IPS-18a (cell line): ENCODE data around the gene UNC119.

Experiments
- H3K27ac ChIP-seq: one replicate; pipeline ENCODE4 v1.5.1; 2013; ENCODE audit warnings: low read length
- H3K27me3 ChIP-seq: one replicate; pipeline ENCODE4 v1.6.1; 2013; ENCODE audit warnings: mild to moderate bottlenecking, low read length; ENCODE audit not compliant: control insufficient read depth, insufficient read depth
- H3K36me3 ChIP-seq: one replicate; pipeline ENCODE4 v1.6.1; 2013; ENCODE audit warnings: low read depth, low read length; ENCODE audit not compliant: control insufficient read depth
- H3K4me1 ChIP-seq: one replicate; pipeline ENCODE4 v1.6.1; 2013; ENCODE audit warnings: low read depth, low read length; ENCODE audit not compliant: control insufficient read depth
- H3K4me3 ChIP-seq: one replicate; pipeline ENCODE4 v1.5.1; 2013; ENCODE audit warnings: low read length
- H3K9ac ChIP-seq: one replicate; pipeline ENCODE4 v1.6.1; 2013; ENCODE audit warnings: mild to moderate bottlenecking, low read length, moderate library complexity
- H3K9me3 ChIP-seq: one replicate; pipeline ENCODE4 v1.6.1; 2013; ENCODE audit warnings: low read depth, low read length; ENCODE audit not compliant: control insufficient read depth

Gene UNC119

DNA sequence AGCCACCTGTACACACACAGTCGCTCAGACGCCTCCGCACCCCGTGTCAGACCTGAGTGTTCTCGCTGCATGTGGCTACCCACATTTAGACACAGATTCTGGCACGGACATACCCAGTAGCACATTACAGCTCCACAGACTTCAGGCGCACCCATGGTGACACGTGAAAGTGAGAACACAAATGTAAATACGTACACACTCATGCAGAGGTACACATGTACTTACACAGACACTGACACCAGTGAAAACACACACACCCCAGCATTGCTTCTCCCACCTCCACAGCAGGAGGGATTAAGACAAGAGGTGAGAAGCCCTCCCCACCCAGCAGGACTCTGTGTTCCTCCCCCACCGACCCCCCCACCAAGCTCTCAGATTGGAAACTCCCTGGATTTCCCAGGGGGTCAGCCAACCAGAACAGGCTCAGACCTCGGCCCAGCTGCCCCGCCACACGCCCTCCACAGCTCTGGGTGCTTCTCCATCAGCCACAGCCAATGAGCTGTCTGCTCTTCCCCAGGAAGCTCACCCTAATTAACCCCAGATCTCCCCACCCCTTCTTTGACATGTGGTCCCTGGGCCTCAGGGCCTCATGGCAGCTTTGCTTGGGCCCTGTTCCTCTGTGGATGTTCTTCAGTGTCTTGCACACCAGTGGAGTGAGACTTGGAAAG lies 51.6 kb downstream of the UNC119 start:
- H3K9ac ChIP-seq: no peak overlapping the region

DNA sequence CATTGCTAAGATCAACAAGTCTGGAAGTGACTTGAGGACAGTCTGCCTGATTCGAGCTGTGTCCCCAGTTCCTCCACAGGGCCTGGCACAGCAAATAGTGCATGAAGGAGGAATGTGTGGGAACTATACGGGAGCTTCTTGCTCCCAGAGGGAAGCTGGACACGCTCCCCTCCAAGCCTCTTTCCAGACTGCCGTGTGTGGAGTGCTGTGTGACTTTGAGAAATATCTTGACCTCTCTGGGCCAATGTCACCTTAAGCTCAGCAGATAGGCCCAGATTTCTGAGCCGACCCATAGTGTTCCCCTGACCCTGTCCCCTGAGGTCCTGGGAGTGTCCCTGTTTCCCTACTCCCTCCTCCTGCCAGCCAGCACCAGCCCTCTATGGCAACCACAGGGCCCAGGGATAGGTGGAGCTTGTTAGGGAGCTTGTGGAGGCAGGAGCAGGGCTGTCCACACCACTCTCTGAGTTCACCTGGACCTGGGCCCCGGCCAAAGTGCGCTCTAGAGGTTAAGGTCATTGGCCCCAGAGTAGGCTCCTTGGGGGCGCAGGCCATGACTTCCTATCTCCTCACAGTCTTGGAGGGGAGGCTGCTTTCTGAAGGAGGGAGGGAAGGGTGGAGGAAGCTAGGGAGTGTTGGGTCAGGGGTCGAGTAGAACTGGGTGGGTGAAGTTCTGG lies 52.6 kb downstream of the UNC119 start:
- no peaks in the 10 kb centered on the region for H3K9me3 ChIP-seq
- H3K9ac ChIP-seq: no peak overlapping the region
- no peaks in the 10 kb centered on the region for H3K27me3 ChIP-seq
- H3K4me3 ChIP-seq: no peak overlapping the region
- H3K36me3 ChIP-seq: no peaks in the 10 kb centered on the region
- H3K27ac ChIP-seq: no peak overlapping the region
- H3K4me1 ChIP-seq: peaks cover 14% of the 10 kb centered on the region

More for the DNA sequence above, 51.6 kb downstream of the UNC119 start:
- no peak overlapping the region for H3K4me3 ChIP-seq
- H3K9me3 ChIP-seq: no peaks in the 10 kb centered on the region
- H3K27ac ChIP-seq: no peak overlapping the region
- no peaks in the 10 kb centered on the region for H3K36me3 ChIP-seq
- peaks cover 14% of the 10 kb centered on the region for H3K4me1 ChIP-seq
- H3K27me3 ChIP-seq: no peaks in the 10 kb centered on the region

DNA sequence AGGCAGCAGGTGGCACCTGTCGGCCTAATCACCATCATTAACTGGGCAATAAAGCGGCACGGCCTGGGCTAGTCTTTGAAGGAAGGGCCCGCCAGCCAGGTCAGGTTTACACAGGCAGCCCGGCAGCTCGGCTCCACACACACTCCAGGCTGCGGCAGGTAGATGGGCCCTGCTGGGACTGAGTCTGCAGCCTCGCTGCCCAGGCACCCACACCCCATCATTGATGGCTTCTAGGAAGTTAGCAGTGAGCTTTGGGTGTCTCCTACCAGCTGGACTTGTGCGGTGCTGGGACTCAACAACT lies 53.1 kb downstream of the UNC119 start:
- Histone ChIP-seq H3K4me3 (no peak overlapping the region), H3K27me3 (no peaks in the 10 kb centered on the region), H3K9me3 (no peaks in the 10 kb centered on the region), H3K36me3 (no peaks in the 10 kb centered on the region), H3K4me1 (peaks cover 14% of the 10 kb centered on the region), H3K9ac (no peak overlapping the region), H3K27ac (no peak overlapping the region)

DNA sequence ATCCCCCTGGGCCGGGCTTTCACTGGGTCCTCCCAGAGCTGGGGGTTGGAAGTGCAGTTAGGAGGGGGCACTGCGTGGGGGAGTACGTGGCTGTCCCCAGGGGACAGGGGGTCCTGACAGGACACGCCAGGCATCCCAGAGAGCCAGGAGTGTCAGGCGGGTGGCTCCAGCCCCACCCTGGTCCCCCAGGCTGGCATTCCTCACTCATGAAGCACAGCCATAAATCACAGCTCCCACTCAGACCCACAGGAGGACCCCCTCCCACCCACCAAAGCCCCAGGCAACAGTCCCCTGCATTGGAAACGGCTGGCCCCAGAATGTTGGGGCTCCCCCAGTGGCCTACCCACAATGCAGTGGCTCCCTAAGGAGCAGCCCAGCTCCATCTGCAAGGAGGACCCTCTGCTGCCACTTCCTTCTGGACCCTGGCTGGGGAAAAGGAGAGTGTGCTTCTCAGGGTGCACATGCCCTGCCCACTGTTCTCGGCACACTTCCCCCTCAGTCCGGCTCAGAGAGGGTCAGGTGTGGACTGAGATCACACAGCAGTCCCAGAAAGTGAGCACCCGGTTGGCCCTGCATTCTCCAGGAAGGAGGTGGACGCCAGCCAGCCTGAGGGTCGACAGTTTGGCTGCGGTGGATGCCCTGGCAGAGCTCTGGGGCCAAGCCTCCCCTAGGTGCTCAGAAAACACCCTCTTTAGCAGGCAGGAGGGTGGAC lies 53.6 kb downstream of the UNC119 start:
- Histone ChIP-seq H3K9me3 (no peaks in the 10 kb centered on the region), H3K9ac (no peak overlapping the region), H3K4me1 (peaks cover 14% of the 10 kb centered on the region)

DNA sequence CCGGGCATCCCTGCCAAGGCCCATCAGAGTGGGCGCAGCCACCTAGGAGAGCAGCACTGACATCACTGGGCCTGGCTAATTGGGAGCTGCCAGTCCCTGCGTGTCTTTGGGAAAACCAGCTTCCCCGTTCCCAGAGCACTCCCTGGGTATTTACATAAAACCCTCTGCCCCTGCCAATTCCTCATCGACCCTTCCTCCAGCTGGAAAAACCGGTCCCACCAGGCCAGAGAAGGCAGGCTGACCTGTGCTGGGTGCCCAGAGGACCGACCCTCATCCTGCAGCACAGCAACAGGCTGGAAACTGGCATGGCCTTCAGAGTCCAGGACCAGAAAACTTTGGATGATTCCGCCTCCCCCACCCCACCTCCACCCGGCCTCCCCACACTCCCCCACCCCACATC lies 54.5 kb downstream of the UNC119 start:
- Histone ChIP-seq H3K9ac (no peak overlapping the region), H3K27me3 (no peaks in the 10 kb centered on the region), H3K36me3 (no peaks in the 10 kb centered on the region), H3K9me3 (no peaks in the 10 kb centered on the region), H3K27ac (no peak overlapping the region), H3K4me3 (no peak overlapping the region), H3K4me1 (peaks cover 14% of the 10 kb centered on the region)

More for the DNA sequence above, 53.6 kb downstream of the UNC119 start:
- Histone ChIP-seq H3K27ac (no peak overlapping the region), H3K4me3 (no peak overlapping the region), H3K27me3 (no peaks in the 10 kb centered on the region), H3K36me3 (no peaks in the 10 kb centered on the region)
